Stomach (tissue), 4 donors: Measurements from ENCODE around the gene INPP4B.

ENCODE experiments used
- EP300 ChIP-seq: sonication (generic); formaldehyde crosslinking; IDR thresholded peaks from one replicate; pipeline ENCODE4 v1.6.1; 2017; ENCODE audit warnings: antibody characterized with exemption
- POLR2A ChIP-seq, 4 donors: fragments of 450-650 bp; IDR thresholded peaks; one replicate each; pipeline ENCODE4 v1.6.1; 2016; ENCODE audit warnings: antibody characterized with exemption in 4 of 4, control low read depth in 2 of 4, mild to moderate bottlenecking in 1 of 4, moderate library complexity in 1 of 4
- TF ChIP-seq, protein P1 (sequence below), 7 experiments: fragments of 450-650 bp in 4 of 7; fragments of 200-600 bp in 3 of 7; sonication (generic) in 3 of 7; IDR thresholded peaks; one replicate each; pipeline ENCODE4 v1.5.1; 2016 to 2019; ENCODE audit warnings: antibody characterized with exemption in 7 of 7, control low read depth in 2 of 7, mild to moderate bottlenecking in 1 of 7

GRCh38 chr4:142098900-142099545, 747.1 kb downstream of the INPP4B start:
- TF ChIP-seq, protein P1, sequence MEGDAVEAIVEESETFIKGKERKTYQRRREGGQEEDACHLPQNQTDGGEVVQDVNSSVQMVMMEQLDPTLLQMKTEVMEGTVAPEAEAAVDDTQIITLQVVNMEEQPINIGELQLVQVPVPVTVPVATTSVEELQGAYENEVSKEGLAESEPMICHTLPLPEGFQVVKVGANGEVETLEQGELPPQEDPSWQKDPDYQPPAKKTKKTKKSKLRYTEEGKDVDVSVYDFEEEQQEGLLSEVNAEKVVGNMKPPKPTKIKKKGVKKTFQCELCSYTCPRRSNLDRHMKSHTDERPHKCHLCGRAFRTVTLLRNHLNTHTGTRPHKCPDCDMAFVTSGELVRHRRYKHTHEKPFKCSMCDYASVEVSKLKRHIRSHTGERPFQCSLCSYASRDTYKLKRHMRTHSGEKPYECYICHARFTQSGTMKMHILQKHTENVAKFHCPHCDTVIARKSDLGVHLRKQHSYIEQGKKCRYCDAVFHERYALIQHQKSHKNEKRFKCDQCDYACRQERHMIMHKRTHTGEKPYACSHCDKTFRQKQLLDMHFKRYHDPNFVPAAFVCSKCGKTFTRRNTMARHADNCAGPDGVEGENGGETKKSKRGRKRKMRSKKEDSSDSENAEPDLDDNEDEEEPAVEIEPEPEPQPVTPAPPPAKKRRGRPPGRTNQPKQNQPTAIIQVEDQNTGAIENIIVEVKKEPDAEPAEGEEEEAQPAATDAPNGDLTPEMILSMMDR (IDR thresholded peaks at IDR 0.05), result no peak
- no peak for TF ChIP-seq POLR2A (IDR thresholded peaks at IDR 0.05)
- TF ChIP-seq EP300, result no peak
